ENCODE results near the gene RABAC1. TPM values are rescaled to one million over a fixed set of nuclear protein-coding genes. Genes with fewer than 3 reads are reported as not detected.

RABAC1 gene
- total RNA-seq, 2 donors from 2014 or later: 64.5 to 81.0 TPM

DNA sequence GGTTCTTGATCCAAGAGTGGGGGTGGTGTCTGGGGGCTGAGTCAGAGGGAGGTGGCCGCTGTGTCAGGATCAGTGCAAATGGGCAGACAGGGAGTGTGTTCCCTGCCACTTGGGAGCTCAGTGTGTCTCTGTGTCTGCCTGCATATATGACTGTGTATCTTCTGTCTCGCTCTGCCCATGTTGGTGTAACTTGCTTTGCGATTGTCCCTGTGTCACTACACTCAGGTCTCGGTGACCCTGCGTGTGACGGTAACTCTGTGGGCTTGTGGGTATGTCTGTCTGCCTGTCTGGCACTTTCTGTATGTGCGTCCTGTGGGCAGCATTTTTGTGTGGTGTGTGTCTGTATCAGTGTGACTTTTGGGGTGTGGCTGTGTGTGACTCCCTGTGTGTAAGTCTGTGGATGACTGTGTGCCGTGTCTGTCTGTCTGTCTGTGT lies 22.7 kb downstream of the RABAC1 start:
- peaks cover 14% of the 10 kb centered on the region for H3K27me3 Mint-ChIP-seq (ENCODE audit: low read depth)
- H3K4me3 Mint-ChIP-seq: peak overlapping the region; percentile 14 to 20
- DNase-seq (peak; percentile 53 to 55), ATAC-seq (replicated peaks in 1 of 2) (peak; percentile 65 to 66)
- H3K9me3 Mint-ChIP-seq: no peaks in the 10 kb centered on the region
- no peaks in the 10 kb centered on the region for H3K36me3 Mint-ChIP-seq (ENCODE audit: insufficient read depth in 2 of 2)
- H3K4me1 Mint-ChIP-seq (ENCODE audit: low read depth): peaks cover 45% of the 10 kb centered on the region
- H3K27ac Mint-ChIP-seq: no peak overlapping the region

DNA sequence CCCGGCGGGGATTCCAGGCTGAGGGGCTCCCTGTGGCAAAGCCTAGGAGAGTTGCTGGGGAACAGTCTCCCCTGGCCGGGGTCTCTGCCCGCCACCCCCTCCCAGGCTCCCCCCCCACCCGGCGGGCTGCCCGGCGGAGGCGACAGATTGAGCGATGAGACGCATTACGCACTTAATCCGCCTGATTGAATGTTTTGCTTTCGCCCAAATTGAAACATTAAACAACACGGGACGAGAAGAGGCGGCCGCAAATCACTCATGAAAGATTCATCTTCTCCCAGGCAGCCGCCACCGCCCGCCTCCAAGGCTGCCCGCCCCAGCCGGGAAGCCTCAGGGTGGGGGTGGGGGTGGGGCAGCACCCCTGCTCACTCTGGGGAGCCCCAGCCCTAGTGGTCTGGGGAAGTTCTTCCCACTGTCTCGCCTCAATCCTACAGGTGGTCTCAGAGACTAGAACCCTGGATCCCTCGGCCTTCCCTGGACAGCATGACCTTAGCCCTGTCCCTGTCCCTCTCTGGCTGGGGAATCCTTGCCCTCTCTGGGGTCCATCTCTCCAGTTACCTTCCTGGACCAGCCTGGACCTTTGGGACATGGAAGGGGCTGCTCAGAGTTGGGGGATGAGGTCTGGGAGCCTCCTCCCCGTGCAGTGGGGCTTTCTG lies 23.2 kb downstream of the RABAC1 start:
- ATAC-seq (replicated peaks in 1 of 2): peak in 1 of 2 donors; percentile 8
- Mint-ChIP-seq H3K4me1 (ENCODE audit: low read depth) (peaks cover 41% of the 10 kb centered on the region), H3K27ac (no peak overlapping the region)

GRCh38 chr19:41934849-41935374 lies 24.2 kb downstream of the RABAC1 start:
- peak; percentile 71 to 82 for ATAC-seq (replicated peaks in 1 of 2)
- DNase-seq: peak; percentile 84 to 90
- Mint-ChIP-seq H3K9me3 (no peaks in the 10 kb centered on the region), H3K36me3 (ENCODE audit: insufficient read depth in 2 of 2) (no peaks in the 10 kb centered on the region), H3K4me3 (peak overlapping the region; percentile 38 to 63), H3K27me3 (ENCODE audit: low read depth) (peaks cover 10% of the 10 kb centered on the region), H3K27ac (peak overlapping the region; percentile 12), H3K4me1 (ENCODE audit: low read depth) (peaks cover 48% of the 10 kb centered on the region)

More for the DNA sequence above, 23.2 kb downstream of the RABAC1 start:
- peaks cover 10% of the 10 kb centered on the region for H3K27me3 Mint-ChIP-seq (ENCODE audit: low read depth)
- peak overlapping the region in 1 of 2 donors; percentile 63 for H3K4me3 Mint-ChIP-seq
- DNase-seq: no peak
- no peaks in the 10 kb centered on the region for H3K9me3 Mint-ChIP-seq
- no peaks in the 10 kb centered on the region for H3K36me3 Mint-ChIP-seq (ENCODE audit: insufficient read depth in 2 of 2)

DNA sequence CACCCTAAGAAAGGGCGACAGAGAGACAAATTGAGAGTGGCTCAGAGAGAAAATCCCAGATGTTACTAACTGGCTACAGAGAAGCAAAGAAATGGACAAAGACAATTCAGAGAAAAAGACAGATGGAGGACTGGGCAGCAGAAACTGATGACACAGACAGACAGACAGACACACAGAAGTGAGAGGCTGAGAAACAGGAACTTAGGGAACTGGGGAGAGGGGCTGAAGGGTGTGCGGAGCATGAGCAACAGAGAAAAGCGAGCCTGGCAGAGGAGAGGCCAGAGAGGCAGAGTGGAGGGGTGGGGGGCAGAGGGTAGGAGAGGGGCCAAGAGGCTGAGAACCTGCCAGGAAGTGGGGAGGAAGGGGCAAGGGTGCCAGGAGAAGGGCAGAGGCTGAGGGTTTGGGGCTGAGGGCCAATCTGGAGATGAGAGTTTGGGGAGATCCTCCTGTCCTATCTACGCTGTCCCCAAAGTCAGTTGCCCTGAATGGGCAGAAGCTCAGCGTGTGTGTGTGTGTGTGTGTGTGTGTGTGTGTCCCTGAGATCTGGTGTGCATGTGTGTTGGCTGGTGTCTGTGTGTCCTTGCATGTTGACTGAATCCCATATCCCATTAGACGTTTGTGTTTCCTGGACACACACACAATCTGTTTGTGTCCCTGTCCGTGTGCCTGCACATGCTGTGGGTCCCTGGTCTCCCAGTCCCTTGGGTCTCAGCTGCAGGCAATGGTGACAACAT lies 25.3 kb downstream of the RABAC1 start:
- Mint-ChIP-seq H3K9me3 (no peaks in the 10 kb centered on the region), H3K36me3 (ENCODE audit: insufficient read depth in 2 of 2) (peaks cover 0 to 2% of the 10 kb centered on the region in 2 donors), H3K4me3 (no peak overlapping the region), H3K27me3 (ENCODE audit: low read depth) (peaks cover 10% of the 10 kb centered on the region), H3K4me1 (ENCODE audit: low read depth) (peaks cover 58% of the 10 kb centered on the region), H3K27ac (peak overlapping the region; percentile 61)
- ATAC-seq (replicated peaks in 1 of 2): no peak
- no peak for DNase-seq

DNA sequence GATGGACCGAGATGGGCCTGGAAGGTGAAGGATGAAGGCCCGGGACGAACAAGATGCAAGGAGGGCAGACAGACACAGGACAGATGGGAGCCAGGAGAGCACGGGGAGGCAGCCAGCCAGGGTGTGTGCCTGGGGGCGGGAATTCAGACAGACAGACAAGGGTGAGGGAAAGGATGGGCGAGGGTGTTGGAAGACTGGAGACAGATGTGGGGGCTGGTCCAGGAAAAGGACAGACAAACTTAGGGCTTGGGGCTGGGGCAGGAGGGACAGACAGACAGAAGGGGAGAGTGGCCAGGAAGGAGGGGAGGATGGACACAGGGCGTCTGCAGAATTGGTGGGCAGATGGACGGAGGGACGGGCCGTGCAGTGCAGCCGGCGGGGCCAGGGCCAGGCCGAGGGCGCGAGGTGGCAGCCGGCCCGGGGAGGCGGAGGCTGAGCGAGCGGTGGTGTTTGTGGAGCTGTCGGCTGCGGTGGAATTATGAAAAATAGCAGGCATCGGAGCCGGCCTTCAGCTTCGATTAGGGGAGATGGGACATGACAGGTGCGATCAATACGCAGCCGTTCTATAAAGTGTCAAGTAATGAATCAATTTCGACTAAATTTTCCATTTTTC lies 26.3 kb downstream of the RABAC1 start:
- H3K36me3 Mint-ChIP-seq (ENCODE audit: insufficient read depth in 2 of 2): peaks cover 0 to 4% of the 10 kb centered on the region in 2 donors
- no peaks in the 10 kb centered on the region for H3K9me3 Mint-ChIP-seq
- H3K4me1 Mint-ChIP-seq (ENCODE audit: low read depth): peaks cover 61% of the 10 kb centered on the region
- H3K27ac Mint-ChIP-seq: no peak overlapping the region
- H3K4me3 Mint-ChIP-seq: no peak overlapping the region
- DNase-seq: no peak
- ATAC-seq (replicated peaks in 1 of 2): no peak
- H3K27me3 Mint-ChIP-seq (ENCODE audit: low read depth): peaks cover 10% of the 10 kb centered on the region

DNA sequence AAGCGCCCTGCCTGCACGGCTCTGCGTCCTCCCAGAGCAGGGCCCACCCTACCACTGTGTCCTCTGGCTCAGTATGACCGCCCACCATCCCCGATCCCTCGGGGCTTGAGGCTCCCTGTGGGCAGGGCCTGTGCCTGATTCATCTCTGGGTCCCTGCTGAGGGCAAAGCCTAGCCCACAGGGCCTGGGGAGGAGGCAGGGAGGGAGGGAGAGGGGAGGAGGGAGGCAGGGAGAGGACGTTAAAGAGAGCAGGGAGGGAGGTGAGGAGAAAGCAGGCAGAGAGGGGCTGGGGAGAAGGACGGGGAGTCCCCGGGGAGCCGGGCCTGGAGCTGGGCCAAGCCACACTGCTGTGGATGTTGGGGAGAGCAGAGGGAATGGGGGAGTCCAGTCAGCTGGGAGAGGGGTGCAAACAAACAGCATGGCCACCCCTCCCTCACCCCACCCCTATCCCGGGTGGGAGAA lies 26.8 kb downstream of the RABAC1 start:
- ATAC-seq (replicated peaks in 1 of 2): no peak
- Mint-ChIP-seq H3K9me3 (no peaks in the 10 kb centered on the region), H3K27me3 (ENCODE audit: low read depth) (peaks cover 10% of the 10 kb centered on the region), H3K4me1 (ENCODE audit: low read depth) (peaks cover 56% of the 10 kb centered on the region), H3K4me3 (no peak overlapping the region), H3K36me3 (ENCODE audit: insufficient read depth in 2 of 2) (peaks cover 0 to 4% of the 10 kb centered on the region in 2 donors), H3K27ac (no peak overlapping the region)
- DNase-seq: no peak

DNA sequence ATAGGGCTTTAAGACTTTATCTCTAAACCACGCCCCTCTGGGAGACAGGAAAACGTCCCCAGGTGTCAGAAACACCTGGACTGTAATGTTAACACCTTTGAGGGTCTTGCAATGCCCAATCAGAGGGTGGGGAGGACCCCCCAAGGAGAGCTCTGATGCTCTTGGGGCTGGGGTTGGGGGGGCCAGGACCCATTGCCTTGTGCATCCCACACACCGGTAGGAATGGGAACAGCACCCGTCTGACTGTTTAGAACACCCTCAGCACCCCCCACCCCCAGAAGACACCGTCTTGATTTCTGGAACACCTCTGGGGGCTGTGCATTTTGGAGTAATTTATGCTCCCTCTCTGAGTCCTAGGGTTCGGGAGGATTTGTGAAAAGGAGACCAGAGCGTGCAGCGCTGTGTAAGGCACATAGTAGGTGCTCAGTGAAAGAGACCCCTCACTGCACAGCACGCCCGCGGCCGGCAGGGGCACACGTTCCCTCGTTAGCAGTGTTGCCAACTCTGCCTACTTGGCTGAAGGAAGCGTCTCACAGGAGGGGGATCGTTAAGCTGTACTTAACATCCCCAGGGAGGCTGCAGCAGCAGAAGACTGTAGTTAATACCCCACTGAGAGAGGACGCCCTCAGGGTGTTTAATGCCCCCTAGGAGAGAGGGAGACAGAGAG lies 28.1 kb downstream of the RABAC1 start:
- no peak for DNase-seq
- H3K9me3 Mint-ChIP-seq: no peaks in the 10 kb centered on the region
- H3K4me1 Mint-ChIP-seq (ENCODE audit: low read depth): peaks cover 46% of the 10 kb centered on the region
- no peak overlapping the region for H3K4me3 Mint-ChIP-seq
- peaks cover 10% of the 10 kb centered on the region for H3K27me3 Mint-ChIP-seq (ENCODE audit: low read depth)
- H3K36me3 Mint-ChIP-seq (ENCODE audit: insufficient read depth in 2 of 2): peaks cover 0 to 4% of the 10 kb centered on the region in 2 donors
- ATAC-seq (replicated peaks in 1 of 2): no peak
- H3K27ac Mint-ChIP-seq: no peak overlapping the region

- no peaks in the 10 kb centered on the region for H3K9me3 Mint-ChIP-seq
- no peak for ATAC-seq (replicated peaks in 1 of 2)
These were observed 28.8 kb downstream of the RABAC1 start for GRCh38 chr19:41930322-41930722.

DNA sequence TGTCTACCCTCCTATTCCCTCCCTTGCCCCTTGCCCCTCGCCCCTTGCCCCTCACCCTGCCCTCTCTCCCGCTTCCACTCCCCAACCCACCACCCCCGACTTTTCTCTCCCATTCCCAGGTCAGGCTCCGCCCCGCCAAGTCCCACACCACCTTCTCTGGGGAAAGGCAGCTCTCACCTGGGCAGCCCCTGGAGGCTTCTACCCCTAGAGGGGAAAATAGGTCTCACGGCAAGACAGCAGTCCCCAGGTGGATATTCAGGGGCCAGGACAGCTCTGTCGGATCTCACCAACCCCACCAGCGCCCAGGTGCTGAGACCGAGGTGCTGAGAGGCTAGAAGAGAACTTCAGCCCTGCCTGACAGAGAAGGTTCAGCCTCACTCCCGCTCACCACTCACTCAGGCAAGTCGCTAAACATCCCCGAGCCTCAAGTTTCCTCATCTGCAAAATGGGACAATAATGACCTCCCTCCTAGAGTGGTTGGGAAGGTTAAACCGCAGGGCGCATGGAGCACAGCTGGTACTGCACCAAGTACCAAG lies 29.5 kb downstream of the RABAC1 start:
- Mint-ChIP-seq H3K9me3 (no peaks in the 10 kb centered on the region), H3K4me3 (peak overlapping the region; percentile 82 to 83), H3K36me3 (ENCODE audit: insufficient read depth in 2 of 2) (peaks cover 0 to 4% of the 10 kb centered on the region in 2 donors), H3K27ac (no peak overlapping the region), H3K27me3 (ENCODE audit: low read depth) (no peaks in the 10 kb centered on the region), H3K4me1 (ENCODE audit: low read depth) (peaks cover 35% of the 10 kb centered on the region)
- no peak for DNase-seq
- ATAC-seq (replicated peaks in 1 of 2): no peak

More at GRCh38 chr19:41930322-41930722, 28.8 kb downstream of the RABAC1 start:
- H3K27me3 Mint-ChIP-seq (ENCODE audit: low read depth): peaks cover 7% of the 10 kb centered on the region
- H3K4me3 Mint-ChIP-seq: peak overlapping the region in 1 of 2 donors; percentile 82
- H3K27ac Mint-ChIP-seq: no peak overlapping the region
- peaks cover 0 to 4% of the 10 kb centered on the region in 2 donors for H3K36me3 Mint-ChIP-seq (ENCODE audit: insufficient read depth in 2 of 2)
- no peak for DNase-seq
- H3K4me1 Mint-ChIP-seq (ENCODE audit: low read depth): peaks cover 42% of the 10 kb centered on the region

- peak; percentile 66 to 68 for ATAC-seq (replicated peaks in 1 of 2)
- peak overlapping the region; percentile 82 to 83 for H3K4me3 Mint-ChIP-seq
- H3K27me3 Mint-ChIP-seq (ENCODE audit: low read depth): no peaks in the 10 kb centered on the region
- peaks cover 0 to 4% of the 10 kb centered on the region in 2 donors for H3K36me3 Mint-ChIP-seq (ENCODE audit: insufficient read depth in 2 of 2)
- H3K27ac Mint-ChIP-seq: no peak overlapping the region
- no peaks in the 10 kb centered on the region for H3K9me3 Mint-ChIP-seq
- no peak for DNase-seq
- peaks cover 28% of the 10 kb centered on the region for H3K4me1 Mint-ChIP-seq (ENCODE audit: low read depth)
These were observed 30.2 kb downstream of the RABAC1 start for GRCh38 chr19:41928754-41929535.

- H3K36me3 Mint-ChIP-seq (ENCODE audit: insufficient read depth in 2 of 2): peaks cover 0 to 4% of the 10 kb centered on the region in 2 donors
- peak within 1 kb of the TSS; percentile 86 to 90 for H3K4me3 Mint-ChIP-seq
- DNase-seq (no peak), ATAC-seq (replicated peaks in 1 of 2) (peak; percentile 54 to 64)
- H3K27ac Mint-ChIP-seq: no peak within 1 kb of the TSS
- H3K9me3 Mint-ChIP-seq: no peaks in the 10 kb centered on the region
- peaks cover 25% of the 10 kb centered on the region for H3K4me1 Mint-ChIP-seq (ENCODE audit: low read depth)
- H3K27me3 Mint-ChIP-seq (ENCODE audit: low read depth): peaks cover 4% of the 10 kb centered on the region
These were observed 30.9 kb downstream of the RABAC1 start, which contains the start of gene ERFL for GRCh38 chr19:41928221-41928683. ERFL (minus strand) TSS chr19:41928449; CDS start chr19:41912919, 15,530 bp downstream.

Data from activated T-cell treated with anti-CD3 and anti-CD28 coated beads, Interleukin-2, amount 50 U/mL, for 72 hours (primary cell).